H9 (cell line): ENCODE data around the gene C6orf52. TPM values are rescaled to one million over a fixed set of nuclear protein-coding genes. Genes with fewer than 3 reads are reported as not detected.

Source experiments
- DNase-seq: peaks from one replicate; pipeline ENCODE4 v3.0.0-alpha.2; 2017
- H2AFZ ChIP-seq: one replicate; pipeline ENCODE4 v1.6.1; 2013; ENCODE audit warnings: mild to moderate bottlenecking, low read length, control low read depth, moderate library complexity
- H2AK5ac ChIP-seq: 2 replicates; pipeline ENCODE4 v1.6.1; 2013; ENCODE audit warnings: low read length, control low read depth, mixed read lengths; ENCODE audit not compliant: insufficient read length
- H2BK120ac ChIP-seq: one replicate; pipeline ENCODE4 v1.6.1; 2013; ENCODE audit warnings: low read depth, mild to moderate bottlenecking, low read length, control low read depth, inconsistent platforms; ENCODE audit not compliant: poor library complexity, severe bottlenecking
- H2BK12ac ChIP-seq: 2 replicates; pipeline ENCODE4 v1.6.1; 2013; ENCODE audit warnings: low read length, control low read depth, mixed read lengths, low read depth; ENCODE audit not compliant: insufficient read length
- H2BK15ac ChIP-seq: 2 replicates; pipeline ENCODE4 v1.6.1; 2013; ENCODE audit warnings: low read depth, low read length, control low read depth
- H2BK20ac ChIP-seq: one replicate; pipeline ENCODE4 v1.6.1; 2013; ENCODE audit warnings: low read depth, mild to moderate bottlenecking, low read length, control low read depth, inconsistent platforms; ENCODE audit not compliant: poor library complexity, severe bottlenecking
- H2BK5ac ChIP-seq: 2 replicates; pipeline ENCODE4 v1.6.1; 2013; ENCODE audit warnings: low read length, control low read depth, mixed read lengths; ENCODE audit not compliant: insufficient read length
- H3K14ac ChIP-seq: 2 replicates; pipeline ENCODE4 v1.6.1; 2013; ENCODE audit warnings: low read length, control low read depth; ENCODE audit not compliant: insufficient read depth
- H3K18ac ChIP-seq: 2 replicates; pipeline ENCODE4 v1.6.1; 2013; ENCODE audit warnings: low read depth, mild to moderate bottlenecking, mixed read lengths, low read length, control low read depth; ENCODE audit not compliant: insufficient read length
- H3K23ac ChIP-seq: 2 replicates; pipeline ENCODE4 v1.6.1; 2013; ENCODE audit warnings: low read length, control low read depth, mixed read lengths, low read depth; ENCODE audit not compliant: insufficient read length
- H3K23me2 ChIP-seq: 2 replicates; pipeline ENCODE4 v1.6.1; 2013; ENCODE audit warnings: low read depth, mild to moderate bottlenecking, mixed read lengths, low read length, control low read depth; ENCODE audit not compliant: insufficient read length, poor library complexity, severe bottlenecking
- H3K27ac ChIP-seq: 2 replicates; pipeline ENCODE4 v1.5.1; 2013; ENCODE audit warnings: low read length, control low read depth, mixed read lengths, low read depth; ENCODE audit not compliant: insufficient read length
- H3K27me3 ChIP-seq: 2 replicates; pipeline ENCODE4 v1.6.1; 2013; ENCODE audit warnings: low read length, control low read depth, inconsistent platforms; ENCODE audit not compliant: insufficient read depth
- H3K4ac ChIP-seq: 2 replicates; pipeline ENCODE4 v1.6.1; 2013; ENCODE audit warnings: low read depth, mild to moderate bottlenecking, control low read depth, inconsistent platforms, low read length, moderate library complexity
- H3K4me1 ChIP-seq: 2 replicates; pipeline ENCODE4 v1.6.1; 2013; ENCODE audit warnings: low read length, control low read depth, inconsistent platforms; ENCODE audit not compliant: insufficient read depth
- H3K4me2 ChIP-seq: 2 replicates; pipeline ENCODE4 v1.6.1; 2013; ENCODE audit warnings: low read length, control low read depth, mixed read lengths; ENCODE audit not compliant: insufficient read length, insufficient read depth
- H3K56ac ChIP-seq: 2 replicates; pipeline ENCODE4 v1.6.1; 2013; ENCODE audit warnings: low read depth, mild to moderate bottlenecking, mixed read lengths, low read length, control low read depth; ENCODE audit not compliant: insufficient read length
- H3K79me1 ChIP-seq: 2 replicates; pipeline ENCODE4 v1.6.1; 2013; ENCODE audit warnings: low read depth, mild to moderate bottlenecking, moderate library complexity, low read length, control low read depth, inconsistent platforms; ENCODE audit not compliant: insufficient read depth, poor library complexity, severe bottlenecking
- H3K79me2 ChIP-seq: 2 replicates; pipeline ENCODE4 v1.6.1; 2013; ENCODE audit warnings: low read length, control low read depth, inconsistent platforms; ENCODE audit not compliant: insufficient read depth
- H3K9ac ChIP-seq: 2 replicates; pipeline ENCODE4 v1.6.1; 2013; ENCODE audit warnings: low read length, control low read depth, mixed read lengths; ENCODE audit not compliant: insufficient read length; ENCODE audit errors: extremely low read depth
- H3K9me3 ChIP-seq: one replicate; pipeline ENCODE4 v1.6.1; 2013; ENCODE audit warnings: low read depth, low read length, inconsistent platforms; ENCODE audit not compliant: control insufficient read depth
- H3T11ph ChIP-seq: one replicate; pipeline ENCODE4 v1.6.1; 2013; ENCODE audit warnings: mild to moderate bottlenecking, low read length, control low read depth, inconsistent platforms
- H4K20me1 ChIP-seq: one replicate; pipeline ENCODE4 v1.6.1; 2013; ENCODE audit not compliant: control insufficient read depth, insufficient read length, insufficient read depth
- H4K5ac ChIP-seq: 2 replicates; pipeline ENCODE4 v1.6.1; 2013; ENCODE audit warnings: low read depth, mild to moderate bottlenecking, mixed read lengths, low read length, control low read depth; ENCODE audit not compliant: insufficient read length
- H4K8ac ChIP-seq: replicated peaks from 2 replicates; pipeline ENCODE4 v1.6.1; 2013; ENCODE audit warnings: low read length, control low read depth, mixed read lengths, low read depth; ENCODE audit not compliant: insufficient read length
- H4K91ac ChIP-seq: 2 replicates; pipeline ENCODE4 v1.6.1; 2013; ENCODE audit warnings: low read depth, mild to moderate bottlenecking, moderate library complexity, mixed read lengths, low read length, control low read depth; ENCODE audit not compliant: insufficient read length
- H3K27ac Mint-ChIP-seq, 3 experiments: 2 replicates in 2 of 3; 3 replicates in 1 of 3; pipeline ENCODE4 v1.8.0; 2020 to 2021; ENCODE audit warnings: mixed read lengths in 3 of 3, mild to moderate bottlenecking in 1 of 3, moderate library complexity in 1 of 3
- H3K27me3 Mint-ChIP-seq: 2 replicates; pipeline ENCODE4 v1.8.0; 2021; ENCODE audit warnings: low read depth, mild to moderate bottlenecking, moderate library complexity, mixed read lengths
- H3K36me3 Mint-ChIP-seq, 3 experiments: 2 replicates in 2 of 3; 3 replicates in 1 of 3; pipeline ENCODE4 v1.8.0; 2020 to 2021; ENCODE audit warnings: low read depth in 3 of 3, mixed read lengths in 3 of 3; ENCODE audit not compliant: insufficient read depth in 1 of 3
- H3K4me1 Mint-ChIP-seq, 2 experiments: 2 replicates each; pipeline ENCODE4 v1.8.0; 2020; ENCODE audit warnings: mixed read lengths in 2 of 2
- H3K4me3 Mint-ChIP-seq, 2 experiments: 2 replicates in 1 of 2; 3 replicates in 1 of 2; pipeline ENCODE4 v1.8.0; 2020 to 2021; ENCODE audit warnings: mild to moderate bottlenecking in 2 of 2, mixed read lengths in 2 of 2, moderate library complexity in 1 of 2
- H3K9me3 Mint-ChIP-seq, 2 experiments: 2 replicates in 1 of 2; 3 replicates in 1 of 2; pipeline ENCODE4 v1.8.0; 2020; ENCODE audit warnings: mild to moderate bottlenecking in 2 of 2, mixed read lengths in 2 of 2, moderate library complexity in 1 of 2
- WGBS: extraction: QIAGEN DNeasy Blood & Tissue Kit; methylation state at CpG from one replicate; pipeline ENCODE4 v1.1.7; 2013; ENCODE audit warnings: missing lambda C conversion rate, low lambda C conversion rate, mixed read lengths; ENCODE audit not compliant: insufficient read length; ENCODE audit errors: extremely low coverage; 5-methylcytosine and 5-hydroxymethylcytosine counted together
- total RNA-seq: library from RNA; stranded (reverse); gene quantifications from 2 replicates; pipeline ENCODE4 v1.2.1, GENCODE V29; 2021
- TF ChIP-seq, protein P1 (sequence below): fragments of 200-600 bp; sonication (generic); conservative IDR thresholded peaks from 3 replicates; pipeline ENCODE4 v1.8.0; 2021; ENCODE audit warnings: antibody characterized with exemption, mild to moderate bottlenecking

Gene C6orf52
- total RNA-seq, 1 experiment from 2014 or later: 1.8 TPM

DNA sequence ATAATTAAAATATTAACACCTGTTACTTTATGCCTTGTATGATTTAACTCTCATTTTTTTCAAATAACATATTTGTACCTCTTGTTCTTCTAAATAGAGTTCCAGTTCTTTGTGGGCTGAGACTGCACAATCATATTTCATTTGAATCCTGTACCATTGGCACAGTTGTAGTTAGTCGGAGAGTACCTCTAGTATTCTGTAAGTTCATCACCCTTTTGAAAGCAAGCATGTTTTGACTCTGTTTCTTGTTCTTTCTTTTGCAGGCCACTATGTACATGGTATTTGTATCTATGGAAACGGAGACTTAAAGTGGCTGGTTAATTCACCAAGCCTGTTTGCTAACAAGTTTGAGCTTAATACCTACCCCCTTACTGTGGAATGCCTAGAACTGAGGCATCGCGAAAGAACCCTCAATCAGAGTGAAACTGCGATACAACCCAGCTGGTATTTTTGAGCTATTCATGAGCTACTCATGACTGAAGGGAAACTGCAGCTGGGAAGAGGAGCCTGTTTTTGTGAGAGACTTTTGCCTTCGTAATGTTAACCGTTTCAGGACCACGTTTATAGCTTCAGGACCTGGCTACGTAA lies 68.2 kb downstream of the C6orf52 start:
- DNase-seq: no peak
- no CpG with 5 or more reads among the region's 9 CpGs for WGBS

More for the DNA sequence above, 68.2 kb downstream of the C6orf52 start:
- Histone ChIP-seq H3K4me2 (no peak overlapping the region), H3K4ac (no peak overlapping the region), H4K8ac (no peak overlapping the region), H4K91ac (no peak overlapping the region), H2BK12ac (no peak overlapping the region), H4K20me1 (no peaks in the 10 kb centered on the region), H2BK120ac (no peak overlapping the region), H3K4me1 (no peaks in the 10 kb centered on the region), H3K27me3 (no peaks in the 10 kb centered on the region), H3K56ac (no peak overlapping the region), H2BK5ac (no peak overlapping the region), H2AK5ac (no peak overlapping the region), H3K27ac (no peak overlapping the region), H3K9ac (no peak overlapping the region), H4K5ac (no peak overlapping the region), H3K79me1 (peaks cover 7% of the 10 kb centered on the region), H3K14ac (no peak overlapping the region), H2AFZ (no peak overlapping the region), H3K79me2 (no peaks in the 10 kb centered on the region), H3K23ac (no peak overlapping the region), H3K18ac (no peak overlapping the region), H3K9me3 (no peaks in the 10 kb centered on the region), H2BK15ac (no peak overlapping the region), H3T11ph (no peak overlapping the region), H3K23me2 (no peaks in the 10 kb centered on the region), H2BK20ac (no peak overlapping the region)
- Mint-ChIP-seq H3K4me1 (no peaks in the 10 kb centered on the region), H3K27me3 (no peaks in the 10 kb centered on the region), H3K9me3 (no peaks in the 10 kb centered on the region; a peak in 1 of 5 replicates), H3K27ac (no peak overlapping the region), H3K4me3 (no peak overlapping the region), H3K36me3 (peaks cover 34 to 71% (median 62%) of the 10 kb centered on the region in 3 experiments)
- TF ChIP-seq, protein P1, sequence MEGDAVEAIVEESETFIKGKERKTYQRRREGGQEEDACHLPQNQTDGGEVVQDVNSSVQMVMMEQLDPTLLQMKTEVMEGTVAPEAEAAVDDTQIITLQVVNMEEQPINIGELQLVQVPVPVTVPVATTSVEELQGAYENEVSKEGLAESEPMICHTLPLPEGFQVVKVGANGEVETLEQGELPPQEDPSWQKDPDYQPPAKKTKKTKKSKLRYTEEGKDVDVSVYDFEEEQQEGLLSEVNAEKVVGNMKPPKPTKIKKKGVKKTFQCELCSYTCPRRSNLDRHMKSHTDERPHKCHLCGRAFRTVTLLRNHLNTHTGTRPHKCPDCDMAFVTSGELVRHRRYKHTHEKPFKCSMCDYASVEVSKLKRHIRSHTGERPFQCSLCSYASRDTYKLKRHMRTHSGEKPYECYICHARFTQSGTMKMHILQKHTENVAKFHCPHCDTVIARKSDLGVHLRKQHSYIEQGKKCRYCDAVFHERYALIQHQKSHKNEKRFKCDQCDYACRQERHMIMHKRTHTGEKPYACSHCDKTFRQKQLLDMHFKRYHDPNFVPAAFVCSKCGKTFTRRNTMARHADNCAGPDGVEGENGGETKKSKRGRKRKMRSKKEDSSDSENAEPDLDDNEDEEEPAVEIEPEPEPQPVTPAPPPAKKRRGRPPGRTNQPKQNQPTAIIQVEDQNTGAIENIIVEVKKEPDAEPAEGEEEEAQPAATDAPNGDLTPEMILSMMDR: no peak
